Lower leg skin (tissue), 3 donors: ENCODE measurements around the gene OTC.

Source experiments
- POLR2A ChIP-seq, 2 donors: fragments of 450-650 bp; IDR thresholded peaks; one replicate each; pipeline ENCODE4 v1.6.1; 2016 to 2017; ENCODE audit warnings: antibody characterized with exemption in 2 of 2, mild to moderate bottlenecking in 1 of 2, moderate library complexity in 1 of 2
- TF ChIP-seq, protein P1 (sequence below), 3 donors: fragments of 450-650 bp; IDR thresholded peaks; one replicate each; pipeline ENCODE4 v1.5.1; 2016; ENCODE audit warnings: antibody characterized with exemption in 3 of 3, mild to moderate bottlenecking in 3 of 3, moderate library complexity in 2 of 3

DNA sequence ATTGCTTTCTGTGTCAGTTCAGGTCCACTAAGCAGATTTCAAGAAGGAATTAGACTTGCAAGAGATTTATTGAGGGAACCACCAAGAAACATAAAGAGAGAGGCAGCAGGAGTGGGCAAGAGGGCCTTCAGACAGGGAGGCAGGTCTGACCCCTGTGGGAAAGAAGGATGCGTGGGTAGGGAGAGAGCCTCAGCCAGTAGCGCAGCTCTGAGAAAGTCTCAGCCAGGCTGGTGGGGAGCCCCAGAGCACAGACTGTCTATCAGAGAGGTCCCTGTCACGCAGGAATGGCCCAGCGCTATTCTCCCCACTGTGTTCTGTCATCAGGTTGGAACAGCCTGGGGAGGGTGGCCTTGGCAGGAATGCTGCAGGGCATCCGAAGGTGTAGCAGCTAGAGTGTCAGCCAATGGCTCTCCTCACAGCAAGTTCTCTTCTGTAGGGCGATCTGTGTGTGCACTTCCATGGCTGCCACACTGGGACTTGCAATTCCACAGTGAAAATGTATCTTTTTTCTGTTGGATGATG, 48.0 kb downstream of the OTC start:
- TF ChIP-seq, protein P1, sequence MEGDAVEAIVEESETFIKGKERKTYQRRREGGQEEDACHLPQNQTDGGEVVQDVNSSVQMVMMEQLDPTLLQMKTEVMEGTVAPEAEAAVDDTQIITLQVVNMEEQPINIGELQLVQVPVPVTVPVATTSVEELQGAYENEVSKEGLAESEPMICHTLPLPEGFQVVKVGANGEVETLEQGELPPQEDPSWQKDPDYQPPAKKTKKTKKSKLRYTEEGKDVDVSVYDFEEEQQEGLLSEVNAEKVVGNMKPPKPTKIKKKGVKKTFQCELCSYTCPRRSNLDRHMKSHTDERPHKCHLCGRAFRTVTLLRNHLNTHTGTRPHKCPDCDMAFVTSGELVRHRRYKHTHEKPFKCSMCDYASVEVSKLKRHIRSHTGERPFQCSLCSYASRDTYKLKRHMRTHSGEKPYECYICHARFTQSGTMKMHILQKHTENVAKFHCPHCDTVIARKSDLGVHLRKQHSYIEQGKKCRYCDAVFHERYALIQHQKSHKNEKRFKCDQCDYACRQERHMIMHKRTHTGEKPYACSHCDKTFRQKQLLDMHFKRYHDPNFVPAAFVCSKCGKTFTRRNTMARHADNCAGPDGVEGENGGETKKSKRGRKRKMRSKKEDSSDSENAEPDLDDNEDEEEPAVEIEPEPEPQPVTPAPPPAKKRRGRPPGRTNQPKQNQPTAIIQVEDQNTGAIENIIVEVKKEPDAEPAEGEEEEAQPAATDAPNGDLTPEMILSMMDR (IDR thresholded peaks at IDR 0.05): no peak
- no peak for TF ChIP-seq POLR2A (IDR thresholded peaks at IDR 0.05)
